CD14-positive monocyte (primary cell): ENCODE results near the gene EIF4EBP3. TPM values are rescaled to one million over a fixed set of nuclear protein-coding genes. Genes with fewer than 3 reads are reported as not detected.

ENCODE experiments used
- DNase-seq, 3 donors: peaks; one replicate each; pipeline ENCODE4 v3.0.0-alpha.2; 2011 to 2022
- H2AFZ ChIP-seq: 2 replicates; pipeline ENCODE4 v1.6.0; 2012; ENCODE audit warnings: mild to moderate bottlenecking, low read depth, low read length, inconsistent platforms; ENCODE audit not compliant: insufficient read depth, poor library complexity, severe bottlenecking
- H3K27ac ChIP-seq, 2 donors: 1 replicate in 1 of 2; 2 replicates in 1 of 2; pipeline ENCODE4 v1.5.1; 2012 to 2013; ENCODE audit warnings: low read length in 2 of 2, control low read depth in 1 of 2, inconsistent platforms in 1 of 2, low read depth in 1 of 2, mild to moderate bottlenecking in 1 of 2
- H3K27me3 ChIP-seq, 2 donors: one replicate each; pipeline versions ENCODE4 v1.6.0 to v1.6.1; 2011 to 2013; ENCODE audit warnings: low read length in 2 of 2; ENCODE audit not compliant: control insufficient read depth in 2 of 2, insufficient read depth in 2 of 2
- H3K36me3 ChIP-seq, 2 donors: replicated peaks in 1 of 2; 1 replicate in 1 of 2; 2 replicates in 1 of 2; pipeline versions ENCODE4 v1.5.1 to v1.6.1; 2012 to 2013; ENCODE audit warnings: low read length in 2 of 2, control low read depth in 1 of 2, inconsistent platforms in 1 of 2, mild to moderate bottlenecking in 1 of 2; ENCODE audit not compliant: insufficient read depth in 2 of 2, control insufficient read depth in 1 of 2
- H3K4me1 ChIP-seq, 2 donors: 1 replicate in 1 of 2; 2 replicates in 1 of 2; pipeline versions ENCODE4 v1.5.1 to v1.6.1; 2012 to 2013; ENCODE audit warnings: low read length in 2 of 2, control low read depth in 1 of 2, inconsistent platforms in 1 of 2, mild to moderate bottlenecking in 1 of 2, moderate library complexity in 1 of 2; ENCODE audit not compliant: insufficient read depth in 2 of 2, control insufficient read depth in 1 of 2
- H3K4me2 ChIP-seq: replicated peaks from 2 replicates; pipeline ENCODE3; 2012; ENCODE audit warnings: low read length, moderate library complexity, mild to moderate bottlenecking; ENCODE audit not compliant: poor library complexity, severe bottlenecking; ENCODE audit errors: extremely low read depth
- H3K4me3 ChIP-seq, 3 experiments: fragments of 200-600 bp in 1 of 3; sonication (generic) in 1 of 3; replicated peaks in 1 of 3; 1 replicate in 2 of 3; 2 replicates in 1 of 3; pipeline ENCODE4 v1.5.1; 2011 to 2013; ENCODE audit warnings: low read length in 3 of 3, mild to moderate bottlenecking in 3 of 3, control low read depth in 2 of 3, low read depth in 2 of 3, inconsistent platforms in 1 of 3, moderate library complexity in 1 of 3
- H3K79me2 ChIP-seq: 2 replicates; pipeline ENCODE4 v1.6.0; 2012; ENCODE audit warnings: mild to moderate bottlenecking, control low read depth, inconsistent platforms, low read length, moderate library complexity; ENCODE audit not compliant: insufficient read depth
- H3K9ac ChIP-seq: 2 replicates; pipeline ENCODE4 v1.6.0; 2017; ENCODE audit warnings: low read length, mild to moderate bottlenecking; ENCODE audit not compliant: insufficient read depth, poor library complexity, severe bottlenecking
- H3K9me3 ChIP-seq, 2 donors: replicated peaks in 1 of 2; 1 replicate in 1 of 2; 2 replicates in 1 of 2; pipeline versions ENCODE4 v1.5.1 to v1.6.1; 2012 to 2013; ENCODE audit warnings: low read length in 2 of 2, control low read depth in 1 of 2; ENCODE audit not compliant: control insufficient read depth in 1 of 2, insufficient read depth in 1 of 2
- H4K20me1 ChIP-seq: 2 replicates; pipeline ENCODE4 v1.6.0; 2012; ENCODE audit warnings: mild to moderate bottlenecking, low read length, control low read depth, moderate library complexity; ENCODE audit not compliant: insufficient read depth
- H3K27ac Mint-ChIP-seq, 7 donors: one replicate each; pipeline ENCODE4 v1.8.0; 2020; ENCODE audit warnings: mild to moderate bottlenecking in 7 of 7, mixed read lengths in 7 of 7, moderate library complexity in 6 of 7, inconsistent platforms in 2 of 7
- H3K27me3 Mint-ChIP-seq, 3 donors: one replicate each; pipeline ENCODE4 v1.8.0; 2021 to 2022; ENCODE audit warnings: low read depth in 3 of 3, mild to moderate bottlenecking in 3 of 3, mixed read lengths in 3 of 3, moderate library complexity in 3 of 3, inconsistent platforms in 1 of 3
- H3K36me3 Mint-ChIP-seq, 2 donors: one replicate each; pipeline ENCODE4 v1.8.0; 2020; ENCODE audit warnings: mixed read lengths in 2 of 2, inconsistent platforms in 1 of 2, mild to moderate bottlenecking in 1 of 2
- H3K4me1 Mint-ChIP-seq: one replicate; pipeline ENCODE4 v1.8.0; 2020; ENCODE audit warnings: mild to moderate bottlenecking, mixed read lengths
- H3K4me3 Mint-ChIP-seq, 2 donors: one replicate each; pipeline ENCODE4 v1.8.0; 2020; ENCODE audit warnings: mild to moderate bottlenecking in 2 of 2, mixed read lengths in 2 of 2, moderate library complexity in 1 of 2
- H3K9me3 Mint-ChIP-seq, 7 donors: one replicate each; pipeline ENCODE4 v1.8.0; 2020 to 2022; ENCODE audit warnings: mixed read lengths in 7 of 7, mild to moderate bottlenecking in 6 of 7, moderate library complexity in 6 of 7, inconsistent platforms in 2 of 7
- WGBS: methylation state at CpG from one replicate; pipeline ENCODE4 v1.1.5; 2013; ENCODE audit warnings: missing lambda C conversion rate; ENCODE audit not compliant: insufficient coverage; 5-methylcytosine and 5-hydroxymethylcytosine counted together
- intact Hi-C, 2 donors: fragments of 100-400 bp; cut with micrococcal nuclease; formaldehyde crosslinking; loops; one replicate each; pipeline versions ENCODE4 v1.15.0 to v1.15.1; 2023
- polyA plus RNA-seq, 3 donors: library from polyadenylated mRNA; depleted of rRNA in 1 of 3; unstranded in 2 of 3; stranded (reverse) in 1 of 3; fragments of 300-500 nt in 2 of 3; fragments of >200 nt in 1 of 3; fragmentation: Illumina TruSeq in 2 of 3; gene quantifications; 1 replicate in 2 of 3; 2 replicates in 1 of 3; pipeline ENCODE4 v1.2.3, GENCODE V29; 2012 to 2021
- TF ChIP-seq, protein P1 (sequence below): fragments of 200-600 bp; IDR thresholded peaks from one replicate; pipeline ENCODE4 v1.8.0; 2022; ENCODE audit warnings: antibody characterized with exemption, mild to moderate bottlenecking

EIF4EBP3 gene
- polyA plus RNA-seq, 3 donors: 22.8 to 46.0 (median 41.9) TPM

DNA sequence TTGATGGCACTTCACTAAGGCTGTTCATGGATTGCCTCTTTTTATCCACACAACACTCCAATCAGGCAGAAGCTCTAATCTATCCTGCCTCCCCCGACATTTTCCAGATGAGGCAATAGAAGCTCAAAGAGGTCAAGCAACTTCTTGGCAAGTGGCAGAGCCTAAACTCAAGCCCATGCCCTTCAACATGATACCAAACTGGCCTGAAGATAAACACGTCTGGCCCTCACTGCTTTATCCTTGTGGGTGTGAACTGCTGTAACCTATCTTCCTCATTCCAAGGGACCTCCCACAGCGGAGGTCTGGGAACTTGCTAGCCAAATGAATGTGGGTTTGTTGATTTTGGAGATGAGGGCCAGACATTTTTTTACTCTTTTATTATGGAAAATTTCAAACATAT, 26.7 kb downstream of the EIF4EBP3 start:
- Histone ChIP-seq H2AFZ (no peak overlapping the region), H3K4me3 (no peak overlapping the region), H3K36me3 (peaks cover 12 to 51% of the 10 kb centered on the region in 2 donors), H3K9me3 (no peaks in the 10 kb centered on the region), H3K79me2 (peaks cover 16% of the 10 kb centered on the region), H3K9ac (no peak overlapping the region), H3K4me2 (no peak overlapping the region), H4K20me1 (no peaks in the 10 kb centered on the region), H3K4me1 (peaks cover 31 to 53% of the 10 kb centered on the region in 2 donors), H3K27ac (no peak overlapping the region), H3K27me3 (no peaks in the 10 kb centered on the region)
- H3K4me3 Mint-ChIP-seq: no peak overlapping the region
- no peaks in the 10 kb centered on the region for H3K9me3 Mint-ChIP-seq
- peaks cover 0 to 2% (median 2%) of the 10 kb centered on the region in 3 donors for H3K27me3 Mint-ChIP-seq
- peaks cover 43% of the 10 kb centered on the region for H3K4me1 Mint-ChIP-seq
- TF ChIP-seq, protein P1, sequence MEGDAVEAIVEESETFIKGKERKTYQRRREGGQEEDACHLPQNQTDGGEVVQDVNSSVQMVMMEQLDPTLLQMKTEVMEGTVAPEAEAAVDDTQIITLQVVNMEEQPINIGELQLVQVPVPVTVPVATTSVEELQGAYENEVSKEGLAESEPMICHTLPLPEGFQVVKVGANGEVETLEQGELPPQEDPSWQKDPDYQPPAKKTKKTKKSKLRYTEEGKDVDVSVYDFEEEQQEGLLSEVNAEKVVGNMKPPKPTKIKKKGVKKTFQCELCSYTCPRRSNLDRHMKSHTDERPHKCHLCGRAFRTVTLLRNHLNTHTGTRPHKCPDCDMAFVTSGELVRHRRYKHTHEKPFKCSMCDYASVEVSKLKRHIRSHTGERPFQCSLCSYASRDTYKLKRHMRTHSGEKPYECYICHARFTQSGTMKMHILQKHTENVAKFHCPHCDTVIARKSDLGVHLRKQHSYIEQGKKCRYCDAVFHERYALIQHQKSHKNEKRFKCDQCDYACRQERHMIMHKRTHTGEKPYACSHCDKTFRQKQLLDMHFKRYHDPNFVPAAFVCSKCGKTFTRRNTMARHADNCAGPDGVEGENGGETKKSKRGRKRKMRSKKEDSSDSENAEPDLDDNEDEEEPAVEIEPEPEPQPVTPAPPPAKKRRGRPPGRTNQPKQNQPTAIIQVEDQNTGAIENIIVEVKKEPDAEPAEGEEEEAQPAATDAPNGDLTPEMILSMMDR: no peak
- peak overlapping the region in 3 of 7 donors; percentile 50 to 83 (median 78) for H3K27ac Mint-ChIP-seq
- WGBS: 100% methylated on average over 1 of the region's 3 CpGs
- H3K36me3 Mint-ChIP-seq: peaks cover 43 to 74% of the 10 kb centered on the region in 2 donors
- DNase-seq: peak in 1 of 3 donors; percentile 5
- intact Hi-C loops: loop anchor here in 1 of 2 donors (2.0 kb wide), 1 partner anchor 61 kb away; no protein-coding TSS in a partner anchor

DNA sequence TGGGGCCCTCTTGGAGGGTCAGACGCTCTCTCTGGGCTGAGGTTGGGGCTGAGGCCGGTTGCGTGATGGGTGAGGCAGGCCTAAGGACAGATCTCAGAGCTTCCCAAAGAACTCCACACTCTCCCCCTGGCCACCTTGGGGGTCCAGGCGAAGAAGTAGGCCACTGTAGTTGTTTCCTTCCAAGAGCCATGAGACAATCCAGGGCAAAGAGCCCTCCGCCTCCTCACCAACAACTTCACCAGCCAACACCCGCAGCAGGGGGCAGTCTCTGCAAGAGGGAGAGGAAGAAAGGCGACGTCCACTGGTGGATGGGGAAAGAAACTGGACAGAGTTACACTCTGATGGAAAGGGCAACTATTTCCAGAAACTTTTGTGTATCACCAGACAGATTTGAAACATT, 27.8 kb downstream of the EIF4EBP3 start:
- Histone ChIP-seq H3K4me2 (no peak overlapping the region), H3K9me3 (no peaks in the 10 kb centered on the region), H2AFZ (no peak overlapping the region), H3K27ac (peak overlapping the region in 1 of 2 donors; percentile 39), H3K4me3 (no peak overlapping the region), H3K36me3 (peaks cover 10 to 57% of the 10 kb centered on the region in 2 donors), H4K20me1 (no peaks in the 10 kb centered on the region), H3K9ac (no peak overlapping the region), H3K27me3 (no peaks in the 10 kb centered on the region), H3K79me2 (peaks cover 25% of the 10 kb centered on the region), H3K4me1 (peaks cover 22 to 42% of the 10 kb centered on the region in 2 donors)
- H3K4me3 Mint-ChIP-seq: no peak overlapping the region
- peak; percentile 71 to 82 (median 71) for DNase-seq
- H3K9me3 Mint-ChIP-seq: no peaks in the 10 kb centered on the region
- TF ChIP-seq, protein P1: peak; percentile 84
- peaks cover 35% of the 10 kb centered on the region for H3K4me1 Mint-ChIP-seq
- H3K36me3 Mint-ChIP-seq: peaks cover 48 to 79% of the 10 kb centered on the region in 2 donors
- intact Hi-C loops: loop anchor here (2.0 to 5.0 kb wide), 2 partner anchors 37 to 59 kb away; no protein-coding TSS in a partner anchor
- 80% methylated on average over 1 of the region's 8 CpGs for WGBS
- peak overlapping the region in 6 of 7 donors; percentile 14 to 87 (median 66) for H3K27ac Mint-ChIP-seq
- peaks cover 0 to 2% (median 2%) of the 10 kb centered on the region in 3 donors for H3K27me3 Mint-ChIP-seq
